ENCODE measurements around the gene SKP1.

SKP1 gene

GRCh38 chr5:134120386-134121138 is 56.2 kb downstream of the SKP1 start:
- in situ Hi-C loops (cut with HindIII; ENCODE audit: low pct_ligation_motif_present, low pct_unique_long_range_greater_than_20kb, low sequenced_read_pairs): no loop called here
- DNase-seq: no peak

GRCh38 chr5:134119720-134120119 is 57.0 kb downstream of the SKP1 start:
- in situ Hi-C loops (cut with HindIII; ENCODE audit: low pct_ligation_motif_present, low pct_unique_long_range_greater_than_20kb, low sequenced_read_pairs): no loop called here
- DNase-seq: no peak

- no peak for DNase-seq
- in situ Hi-C loops (cut with HindIII; ENCODE audit: low pct_ligation_motif_present, low pct_unique_long_range_greater_than_20kb, low sequenced_read_pairs): no loop called here
Measured at GRCh38 chr5:134118212-134118835, 58.4 kb downstream of the SKP1 start.

GRCh38 chr5:134116789-134117761 is 59.7 kb downstream of the SKP1 start:
- DNase-seq: no peak

GRCh38 chr5:134116286-134116685 is 60.5 kb downstream of the SKP1 start:
- DNase-seq: no peak
- in situ Hi-C loops (cut with HindIII; ENCODE audit: low pct_ligation_motif_present, low pct_unique_long_range_greater_than_20kb, low sequenced_read_pairs): no loop called here

More at GRCh38 chr5:134116789-134117761, 59.7 kb downstream of the SKP1 start:
- in situ Hi-C loops (cut with HindIII; ENCODE audit: low pct_ligation_motif_present, low pct_unique_long_range_greater_than_20kb, low sequenced_read_pairs): no loop called here

- in situ Hi-C loops (cut with HindIII; ENCODE audit: low pct_ligation_motif_present, low pct_unique_long_range_greater_than_20kb, low sequenced_read_pairs): no loop called here
- DNase-seq: no peak
Measured at GRCh38 chr5:134115806-134116175, 61.0 kb downstream of the SKP1 start.

- DNase-seq: no peak
- in situ Hi-C loops (cut with HindIII; ENCODE audit: low pct_ligation_motif_present, low pct_unique_long_range_greater_than_20kb, low sequenced_read_pairs): no loop called here
Measured at GRCh38 chr5:134114886-134115805, 61.6 kb downstream of the SKP1 start.

GRCh38 chr5:134113902-134114875 is 62.6 kb downstream of the SKP1 start, which contains the start of gene TCF7:
Gene TCF7, plus strand, starts transcription at chr5:134114681. Its CDS starts 226 bp downstream, at chr5:134114907.
- DNase-seq: peak; percentile 74
- in situ Hi-C loops (cut with HindIII; ENCODE audit: low pct_ligation_motif_present, low pct_unique_long_range_greater_than_20kb, low sequenced_read_pairs): no loop called here

GRCh38 chr5:134113363-134113889 is 63.3 kb downstream of the SKP1 start:
- DNase-seq: no peak
- in situ Hi-C loops (cut with HindIII; ENCODE audit: low pct_ligation_motif_present, low pct_unique_long_range_greater_than_20kb, low sequenced_read_pairs): no loop called here

GRCh38 chr5:134112726-134113362 is 63.9 kb downstream of the SKP1 start:
- DNase-seq: no peak
- in situ Hi-C loops (cut with HindIII; ENCODE audit: low pct_ligation_motif_present, low pct_unique_long_range_greater_than_20kb, low sequenced_read_pairs): no loop called here

- DNase-seq: no peak
- in situ Hi-C loops (cut with HindIII; ENCODE audit: low pct_ligation_motif_present, low pct_unique_long_range_greater_than_20kb, low sequenced_read_pairs): no loop called here
Measured at GRCh38 chr5:134111741-134112647, 64.8 kb downstream of the SKP1 start.

GRCh38 chr5:134110382-134110781 is 66.4 kb downstream of the SKP1 start:
- in situ Hi-C loops (cut with HindIII; ENCODE audit: low pct_ligation_motif_present, low pct_unique_long_range_greater_than_20kb, low sequenced_read_pairs): no loop called here
- DNase-seq: no peak

- no peak for DNase-seq
- in situ Hi-C loops (cut with HindIII; ENCODE audit: low pct_ligation_motif_present, low pct_unique_long_range_greater_than_20kb, low sequenced_read_pairs): no loop called here
Measured at GRCh38 chr5:134107779-134108178, 69.0 kb downstream of the SKP1 start.

GRCh38 chr5:134106991-134107701 is 69.6 kb downstream of the SKP1 start:
- in situ Hi-C loops (cut with HindIII; ENCODE audit: low pct_ligation_motif_present, low pct_unique_long_range_greater_than_20kb, low sequenced_read_pairs): no loop called here
- DNase-seq: no peak
